HG02610 (cell line): Measurements from ENCODE around the gene ASNS.

Experiments
- ATAC-seq: cut with Tn5 transposase; IDR thresholded peaks from one replicate; pipeline ENCODE4 v1.9.1; 2021; ENCODE audit warnings: mild to moderate bottlenecking, moderate library complexity; ENCODE audit not compliant: unreplicated experiment

The ASNS gene

DNA sequence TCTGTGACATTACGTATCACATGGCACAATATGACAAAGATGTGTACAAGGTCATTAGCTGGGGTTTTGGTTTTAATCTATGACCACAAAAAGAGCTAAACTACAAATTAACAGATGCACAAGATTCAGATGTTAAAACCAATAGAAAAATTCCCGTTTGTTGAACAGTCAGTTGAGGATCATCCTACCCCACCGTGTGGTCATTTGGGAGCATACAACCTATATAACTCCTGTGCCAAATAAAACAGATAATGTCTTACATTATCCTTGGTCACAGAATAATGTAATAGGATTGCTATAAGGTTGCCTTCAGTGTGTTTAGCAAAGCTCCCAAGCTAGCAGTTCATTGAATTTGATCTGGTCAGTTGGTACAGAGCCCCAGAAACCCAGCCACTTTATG, 28.2 kb downstream of the ASNS start:
- no peak for ATAC-seq

DNA sequence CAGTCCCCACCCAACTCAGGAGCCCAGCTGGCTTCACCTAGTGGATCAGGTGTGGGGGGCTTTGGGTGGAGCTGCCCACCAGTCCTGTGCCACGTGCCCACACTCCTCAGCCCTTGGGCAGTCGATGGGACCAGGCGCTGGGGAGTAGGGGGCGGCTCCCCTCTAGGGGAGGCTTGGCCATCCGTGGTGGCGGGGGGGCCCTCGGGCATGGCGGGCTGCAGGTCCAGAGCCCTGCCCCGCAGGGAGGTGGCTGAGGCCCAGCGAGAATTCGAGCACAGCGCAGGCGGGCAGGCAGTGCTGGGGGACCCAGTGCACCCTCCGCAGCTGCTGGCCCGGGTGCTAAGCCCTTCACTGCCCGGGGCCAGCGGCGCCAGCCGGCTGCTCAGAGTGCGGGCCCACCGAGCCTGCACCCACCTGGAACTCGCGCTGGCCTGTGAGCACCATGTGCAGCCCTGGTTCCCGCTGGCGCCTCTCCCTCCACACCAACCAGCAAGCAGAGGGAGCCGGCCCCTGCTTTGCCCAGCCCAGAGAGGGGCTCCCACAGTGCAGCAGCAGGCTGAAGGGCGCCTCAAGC, 29.3 kb downstream of the ASNS start:
- no peak for ATAC-seq

DNA sequence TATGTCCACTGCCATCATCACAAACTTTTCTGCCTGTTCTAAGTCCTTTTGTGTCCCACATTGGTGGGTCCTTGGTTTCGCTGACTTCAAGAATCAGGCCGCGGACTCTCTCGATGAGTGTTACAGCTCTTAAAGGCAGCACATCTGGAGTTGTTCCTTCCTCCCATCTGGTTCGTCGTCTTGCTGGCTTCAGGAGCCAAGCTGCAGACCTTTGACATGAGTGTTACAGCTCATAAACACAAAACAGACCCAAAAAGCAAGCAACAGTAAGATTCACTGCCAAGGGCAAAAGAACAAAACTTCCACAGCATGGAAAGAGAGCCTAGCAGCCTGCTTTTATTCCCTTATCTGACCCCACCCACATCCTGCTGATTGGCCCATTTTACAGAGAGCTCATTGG, 30.2 kb downstream of the ASNS start:
- ATAC-seq: no peak

DNA sequence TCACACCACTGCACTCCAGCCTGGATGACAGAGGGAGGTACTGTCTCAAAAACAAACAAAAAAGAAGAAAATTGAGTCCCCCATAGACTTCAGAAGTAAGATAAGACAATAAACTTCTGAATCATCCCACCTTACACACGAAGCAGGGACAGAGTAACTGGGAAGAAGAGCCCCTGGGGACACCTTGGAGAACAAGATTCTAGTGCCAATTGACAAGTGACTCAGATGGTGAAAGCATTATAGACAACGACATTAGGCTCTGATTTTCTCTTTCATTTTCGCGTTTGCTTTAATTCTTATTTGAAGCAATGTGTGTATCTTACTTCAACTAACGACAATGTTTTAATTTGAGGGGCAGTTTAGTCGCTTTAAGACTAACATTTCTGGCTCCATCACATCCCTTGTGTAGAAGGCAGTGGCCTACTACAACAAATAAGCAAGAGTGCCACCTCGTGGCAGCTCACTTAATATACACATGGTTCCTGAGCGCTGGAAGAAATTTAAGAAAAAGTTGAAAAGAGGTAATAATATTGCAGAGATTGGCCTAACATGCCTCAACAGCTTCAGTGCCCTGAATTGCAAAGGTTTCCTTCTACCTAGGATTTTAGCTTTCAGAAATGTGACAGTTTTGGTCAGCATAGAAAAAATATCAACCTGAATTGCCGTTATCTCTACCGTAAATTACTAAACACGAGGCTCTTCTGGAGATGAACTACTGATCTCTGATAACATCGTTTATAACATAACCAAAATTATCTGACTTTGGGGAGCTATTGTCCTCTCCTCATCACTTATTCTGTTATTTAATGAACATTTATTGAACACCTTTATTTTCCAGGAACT, 36.7 kb downstream of the ASNS start:
- ATAC-seq: peak; percentile 82

DNA sequence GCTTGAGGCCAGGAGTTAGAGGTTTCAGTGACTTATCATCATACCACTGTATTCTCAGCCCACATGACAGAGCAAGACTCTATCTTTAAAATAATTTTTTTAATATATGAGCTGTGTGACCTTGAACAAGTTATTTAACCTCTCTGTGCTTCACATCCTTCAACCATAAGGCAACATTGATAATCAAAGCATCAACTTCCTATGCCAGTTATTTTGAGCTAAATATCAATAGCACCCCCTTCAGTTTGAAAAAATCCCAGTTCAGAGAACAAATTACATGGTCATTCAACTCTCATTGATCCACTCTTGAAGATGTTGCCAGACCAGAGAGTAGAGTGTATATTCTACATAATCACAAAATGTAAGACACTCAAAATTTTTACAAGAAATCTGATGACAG, 53.0 kb downstream of the ASNS start:
- no peak for ATAC-seq

DNA sequence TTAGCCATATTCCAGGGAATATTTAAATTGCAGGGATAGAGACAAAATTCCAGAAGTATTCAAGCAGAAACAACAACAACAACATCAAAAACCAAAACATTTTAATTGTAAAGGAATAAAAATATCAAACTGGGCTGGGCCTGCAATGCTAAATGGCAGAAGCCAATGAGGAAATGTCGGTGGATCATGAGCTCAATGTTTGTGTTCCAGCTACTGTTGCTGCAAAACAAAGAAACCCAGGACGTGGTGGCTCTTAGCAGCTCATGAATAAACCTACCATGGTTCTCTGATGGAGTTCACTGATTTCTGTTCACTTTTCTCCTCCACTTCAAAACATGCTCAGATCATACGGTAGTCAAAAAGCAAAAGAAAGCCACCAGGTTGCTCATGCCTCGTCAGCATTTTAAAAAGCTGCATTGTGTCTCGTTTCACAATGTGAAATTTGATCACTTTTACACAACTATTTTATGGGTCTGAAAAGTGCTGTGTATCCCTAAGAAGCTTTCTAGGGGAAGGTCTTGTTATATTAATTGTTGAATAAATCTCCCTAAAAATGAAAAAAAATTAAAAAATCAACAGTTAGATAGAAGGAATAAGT, 54.0 kb downstream of the ASNS start:
- no peak for ATAC-seq
